GM18498 (cell line): ENCODE measurements around the gene GRPEL1.

Experiments used
- ATAC-seq: cut with Tn5 transposase; IDR thresholded peaks from one replicate; pipeline ENCODE4 v1.9.1; 2021; ENCODE audit warnings: mild to moderate bottlenecking, moderate library complexity; ENCODE audit not compliant: unreplicated experiment

The GRPEL1 gene

DNA sequence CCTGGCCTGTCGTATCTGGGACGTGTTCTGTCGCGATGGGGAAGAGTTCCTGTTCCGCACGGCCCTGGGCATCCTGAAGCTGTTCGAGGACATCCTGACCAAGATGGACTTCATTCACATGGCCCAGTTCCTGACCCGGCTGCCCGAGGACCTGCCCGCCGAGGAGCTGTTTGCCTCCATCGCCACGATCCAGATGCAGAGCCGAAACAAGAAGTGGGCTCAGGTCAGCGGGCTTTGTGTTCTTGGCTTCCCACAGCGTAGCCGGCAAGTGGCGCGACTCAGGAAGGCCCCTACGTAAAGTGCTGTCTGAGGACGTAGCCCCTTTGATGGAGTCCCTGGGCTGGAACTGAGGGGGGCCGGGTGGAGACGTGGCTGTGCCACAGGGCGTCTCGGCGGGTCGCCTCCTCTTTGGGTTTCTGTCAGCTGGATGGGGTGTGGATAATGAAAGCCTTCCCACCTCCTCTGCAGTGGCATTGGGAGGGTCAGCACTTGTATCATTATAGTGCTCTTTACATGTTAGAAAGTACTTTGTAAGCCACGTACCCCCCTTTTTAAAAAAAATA lies 42.7 kb downstream of the GRPEL1 start:
- no peak for ATAC-seq

- ATAC-seq, result no peak
These were observed 43.5 kb downstream of the GRPEL1 start for GRCh38 chr4:7024336-7024890.

GRCh38 chr4:7023901-7024300 lies 44.0 kb downstream of the GRPEL1 start:
- no peak for ATAC-seq

DNA sequence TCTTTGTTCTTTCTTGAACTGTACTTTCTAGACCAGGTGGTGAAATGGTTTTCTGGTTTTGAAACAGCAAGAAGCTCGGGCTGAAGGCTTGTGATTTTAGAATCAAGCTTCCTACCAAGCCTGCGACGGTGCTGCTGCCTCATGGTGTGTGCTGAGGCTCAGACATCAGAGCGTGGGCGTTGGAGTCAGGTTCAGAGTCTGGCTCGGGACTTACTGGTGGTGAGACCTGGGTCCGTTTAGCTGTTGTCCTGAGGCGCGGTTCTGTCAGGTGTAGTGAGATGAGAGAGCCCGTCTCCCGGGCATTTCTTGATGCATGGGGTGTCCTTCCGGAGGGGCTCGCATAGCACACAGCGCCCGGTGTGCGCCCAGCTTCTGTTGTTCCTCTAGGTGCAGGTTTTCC lies 44.4 kb downstream of the GRPEL1 start:
- ATAC-seq, result no peak

- no peak for ATAC-seq
These were observed 45.8 kb downstream of the GRPEL1 start for GRCh38 chr4:7021930-7022664.

- ATAC-seq, result no peak
These were observed 46.5 kb downstream of the GRPEL1 start for GRCh38 chr4:7021355-7021754.

- no peak for ATAC-seq
These were observed 47.0 kb downstream of the GRPEL1 start for GRCh38 chr4:7020856-7021255.

DNA sequence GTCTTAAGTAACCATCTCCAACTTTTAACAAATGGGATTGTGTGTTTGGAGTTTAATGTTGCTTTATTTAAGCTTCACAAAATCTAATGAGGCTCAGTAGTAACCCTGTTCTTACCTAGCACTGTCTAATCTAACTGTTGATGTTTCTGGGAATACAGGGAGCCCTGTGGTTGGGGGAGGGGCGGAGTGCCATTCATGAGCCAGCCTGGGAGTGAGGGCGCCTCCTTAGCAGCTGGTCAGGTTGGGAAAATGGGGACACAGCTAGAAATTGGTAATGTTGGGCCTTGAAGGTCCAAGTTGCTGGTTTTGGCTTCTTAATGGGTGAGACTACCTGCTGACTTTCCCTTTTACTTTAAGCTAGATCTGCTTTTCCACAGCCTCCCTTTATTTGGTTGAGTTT lies 47.6 kb downstream of the GRPEL1 start:
- no peak for ATAC-seq

DNA sequence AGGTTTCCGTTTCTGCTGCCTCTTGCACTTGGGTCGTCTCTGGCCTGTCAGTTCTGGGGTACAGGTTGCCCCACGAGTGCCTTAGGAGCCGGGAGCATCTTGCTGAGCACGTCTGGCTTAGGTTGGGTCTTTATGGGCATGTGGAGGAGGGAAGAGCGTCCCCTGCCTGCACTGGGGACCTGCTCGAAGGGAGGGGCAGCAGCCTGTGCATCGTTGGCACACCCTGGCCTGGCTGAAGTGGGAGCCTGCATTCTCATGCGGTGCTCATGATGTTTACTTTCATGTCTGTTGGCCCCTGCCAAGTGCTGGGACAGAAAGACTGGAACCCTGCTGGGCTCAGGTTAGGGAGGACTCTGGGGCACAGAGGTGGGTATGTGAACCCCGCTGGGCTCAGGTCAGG lies 48.5 kb downstream of the GRPEL1 start:
- ATAC-seq, result no peak

DNA sequence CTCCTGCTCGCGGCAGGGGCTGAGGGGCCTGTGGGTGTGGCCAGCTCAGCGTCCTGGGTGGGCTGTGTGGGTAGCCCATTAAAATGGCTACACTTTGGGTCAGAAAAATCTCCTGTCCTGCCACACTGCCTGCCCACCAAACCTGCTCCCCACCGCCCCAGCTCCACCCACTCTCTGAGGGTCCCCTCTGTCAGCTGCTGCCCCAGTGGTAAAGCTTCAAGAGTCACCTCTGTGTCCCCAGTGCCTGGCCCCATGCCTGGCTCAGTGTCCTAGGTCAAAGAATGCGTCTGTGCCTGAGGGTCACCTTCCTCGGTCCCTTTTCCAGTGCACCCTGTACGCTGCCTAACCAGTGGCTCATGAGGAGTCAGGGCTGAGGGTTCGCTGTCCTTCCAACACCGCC lies 49.6 kb downstream of the GRPEL1 start:
- no peak for ATAC-seq

DNA sequence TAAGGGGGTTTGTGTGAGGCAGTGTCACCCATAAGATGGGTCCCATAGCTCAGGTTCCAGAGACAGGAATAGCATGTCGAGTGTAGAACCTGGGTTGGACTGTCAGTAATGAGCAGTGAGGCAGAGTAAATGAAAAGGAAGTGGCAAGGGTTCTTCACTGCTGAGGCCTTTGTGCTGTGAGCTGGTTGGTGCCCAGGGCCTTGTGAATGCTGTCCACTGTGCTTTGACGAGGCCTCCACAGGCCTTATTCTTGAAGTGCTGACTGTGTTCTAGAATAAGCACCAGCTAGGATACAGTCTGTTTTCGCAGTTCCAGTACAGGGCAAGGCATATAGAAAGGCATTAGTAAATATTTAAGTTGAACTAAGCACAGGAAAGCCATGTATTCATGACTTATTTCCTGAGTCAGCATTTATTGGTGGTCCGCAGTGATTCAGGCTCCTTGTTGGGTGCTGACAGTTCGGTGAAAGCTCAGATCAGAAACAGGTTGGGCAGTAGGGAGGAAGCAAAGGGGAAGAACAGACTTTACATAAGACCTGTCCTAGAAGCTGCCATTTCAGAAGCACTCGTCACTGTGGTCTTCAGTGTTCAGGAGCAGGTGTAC lies 50.3 kb downstream of the GRPEL1 start:
- no peak for ATAC-seq

DNA sequence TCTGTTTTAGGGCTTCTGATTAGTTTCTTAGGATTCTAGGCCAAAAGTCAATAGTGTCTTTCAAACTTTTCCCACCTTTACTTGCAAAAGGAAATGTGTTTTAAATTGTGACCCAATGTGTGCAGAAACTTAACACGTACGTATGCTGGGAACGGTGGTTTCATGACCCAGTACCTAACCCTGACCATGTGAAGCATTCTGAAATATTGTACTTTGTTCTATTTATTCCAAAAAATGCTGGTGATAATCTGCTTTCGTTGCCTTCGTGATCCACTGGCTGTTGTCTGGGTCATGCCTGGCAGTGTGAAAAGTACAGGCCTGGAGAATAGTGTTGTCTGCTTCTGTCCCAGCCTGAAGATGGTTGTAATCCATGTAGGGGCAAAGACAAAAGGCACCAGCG lies 51.4 kb downstream of the GRPEL1 start:
- ATAC-seq, result no peak

GRCh38 chr4:7016086-7016485 lies 51.8 kb downstream of the GRPEL1 start:
- ATAC-seq, result no peak

DNA sequence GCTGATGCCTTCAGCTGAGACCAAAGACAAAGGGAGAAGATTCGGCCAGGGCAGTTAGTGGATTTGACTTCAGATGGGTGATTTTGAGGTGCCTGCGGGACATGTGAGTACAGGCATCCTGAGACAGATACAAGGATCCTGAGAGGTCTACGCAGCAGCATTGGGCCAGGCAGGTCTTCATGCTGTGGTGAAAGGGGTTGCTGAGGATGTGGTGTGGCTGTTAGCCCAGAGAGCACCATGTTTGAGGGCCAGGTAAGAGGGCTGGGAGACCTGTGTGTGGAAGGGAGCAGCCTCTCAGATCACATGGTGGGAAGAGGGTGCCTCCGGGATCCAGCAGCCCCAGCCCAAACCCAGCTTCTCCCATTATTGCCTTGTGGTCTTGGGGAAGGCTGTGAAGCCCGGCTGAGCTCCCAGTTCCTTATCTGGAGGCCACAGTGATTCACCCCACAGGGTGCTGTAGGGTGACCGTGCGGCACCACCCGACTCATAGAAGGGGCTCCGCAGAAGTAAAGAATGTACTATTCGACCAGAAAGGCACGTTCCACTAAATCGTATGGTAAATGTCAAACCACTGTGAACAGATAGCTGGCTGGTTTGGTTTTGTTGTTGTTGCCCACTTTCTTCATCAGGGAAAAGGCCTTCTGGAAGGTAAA lies 52.4 kb downstream of the GRPEL1 start:
- no peak for ATAC-seq

DNA sequence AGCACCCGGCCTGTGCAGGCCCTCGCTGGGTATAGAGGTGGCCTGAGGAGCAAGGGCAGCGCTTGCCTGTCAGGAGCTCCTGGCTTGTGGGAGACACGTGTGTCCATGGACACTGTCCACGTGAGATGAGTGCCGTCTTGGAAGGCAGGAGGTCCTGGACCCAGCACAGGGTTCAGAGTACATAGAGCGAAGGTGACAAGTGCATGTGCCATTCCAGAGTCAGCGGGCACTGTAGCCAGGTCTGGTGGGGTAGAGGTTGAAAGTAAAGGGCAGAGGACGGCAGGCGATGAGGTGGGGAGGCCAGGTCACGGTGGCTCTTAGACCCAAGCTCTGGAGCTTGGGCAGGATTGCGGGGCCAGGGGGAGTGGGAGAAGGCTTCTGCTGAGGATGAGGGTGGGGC lies 53.0 kb downstream of the GRPEL1 start:
- ATAC-seq, result no peak

GRCh38 chr4:7013175-7013574 lies 54.7 kb downstream of the GRPEL1 start:
- ATAC-seq, result no peak

DNA sequence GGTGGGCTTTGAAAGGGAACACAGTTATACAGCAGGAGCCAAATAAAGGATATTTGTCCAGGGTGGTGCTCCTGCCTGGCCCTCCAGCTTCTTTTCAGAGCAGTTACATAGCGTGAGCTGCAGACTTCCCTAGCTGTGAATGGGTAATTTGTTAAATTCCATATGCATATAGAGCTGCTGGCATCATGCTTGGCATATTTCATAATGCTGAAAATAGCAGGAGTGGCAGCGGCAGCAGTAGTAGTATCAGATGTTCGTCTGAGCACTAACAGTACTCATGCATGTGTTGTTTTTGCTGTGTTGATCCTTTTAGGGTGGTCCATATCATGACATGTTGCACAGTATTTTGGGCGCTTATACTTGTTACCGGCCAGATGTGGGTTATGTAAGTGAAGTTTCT lies 58.3 kb downstream of the GRPEL1 start:
- ATAC-seq, result no peak
